ENCODE data around the gene EMILIN2.
"Not testable (repeated sequence)": the region's sequence is repeated elsewhere in the genome, so short reads cannot be mapped to it uniquely, and the experiment has no call there.

EMILIN2 gene

GRCh38 chr18:2847317-2848246, 776 bp downstream of the EMILIN2 start:
- no peak for DNase-seq

- no peak for DNase-seq
Measured at GRCh38 chr18:2848247-2849246, 1.7 kb downstream of the EMILIN2 start.

- no peak for DNase-seq
Measured at GRCh38 chr18:2850816-2851215, 4.0 kb downstream of the EMILIN2 start.

- no peak for DNase-seq
Measured at GRCh38 chr18:2851771-2852170, 5.0 kb downstream of the EMILIN2 start.

GRCh38 chr18:2852460-2852859, 5.7 kb downstream of the EMILIN2 start:
- not testable (repeated sequence) for DNase-seq

GRCh38 chr18:2853173-2853925, 6.5 kb downstream of the EMILIN2 start:
- DNase-seq = no peak

GRCh38 chr18:2853926-2854664, 7.3 kb downstream of the EMILIN2 start:
- no peak for DNase-seq

- no peak for DNase-seq
Measured at GRCh38 chr18:2854875-2855274, 8.1 kb downstream of the EMILIN2 start.

GRCh38 chr18:2855560-2856350, 8.9 kb downstream of the EMILIN2 start:
- DNase-seq = no peak

- no peak for DNase-seq
Measured at GRCh38 chr18:2856547-2857170, 9.9 kb downstream of the EMILIN2 start.

GRCh38 chr18:2857491-2858131, 10.8 kb downstream of the EMILIN2 start:
- no peak for DNase-seq

GRCh38 chr18:2860397-2860796, 13.6 kb downstream of the EMILIN2 start:
- DNase-seq = not testable (repeated sequence)

- DNase-seq = not testable (repeated sequence)
Measured at GRCh38 chr18:2863997-2864396, 17.2 kb downstream of the EMILIN2 start.

- not testable (repeated sequence) for DNase-seq
Measured at GRCh38 chr18:2866465-2866864, 19.7 kb downstream of the EMILIN2 start.

GRCh38 chr18:2869207-2869606, 22.4 kb downstream of the EMILIN2 start:
- no peak for DNase-seq

- no peak for DNase-seq
Measured at GRCh38 chr18:2871111-2871720, 24.4 kb downstream of the EMILIN2 start.

GRCh38 chr18:2872095-2872494, 25.3 kb downstream of the EMILIN2 start:
- no peak for DNase-seq

- no peak for DNase-seq
Measured at GRCh38 chr18:2874765-2875164, 28.0 kb downstream of the EMILIN2 start.

- no peak for DNase-seq
Measured at GRCh38 chr18:2878656-2879330, 32.0 kb downstream of the EMILIN2 start.

Data from midbrain (tissue), 1 donor.